Esophagus muscularis mucosa (tissue), 4 donors: Measurements from ENCODE around the gene POLR1F. TPM values are rescaled to one million over a fixed set of nuclear protein-coding genes. Genes with fewer than 3 reads are reported as not detected.

Source experiments
- DNase-seq: peaks from one replicate; pipeline ENCODE4 v3.0.0-alpha.2; 2017; ENCODE audit errors: extremely low spot score
- H3K27ac ChIP-seq, 4 donors: fragments of 200-600 bp; sonication (generic); replicated peaks in 1 of 4; 1 replicate in 3 of 4; 2 replicates in 1 of 4; pipeline ENCODE4 v1.5.1; 2016 to 2019; ENCODE audit warnings: mild to moderate bottlenecking in 1 of 4
- H3K27me3 ChIP-seq, 4 donors: fragments of 200-600 bp; sonication (generic); one replicate each; pipeline versions ENCODE4 v1.5.1 to v1.6.0; 2016 to 2019
- H3K36me3 ChIP-seq, 4 donors: fragments of 200-600 bp; sonication (generic); one replicate each; pipeline ENCODE4 v1.5.1; 2016 to 2019
- H3K4me1 ChIP-seq, 4 donors: fragments of 200-600 bp; sonication (generic); one replicate each; pipeline ENCODE4 v1.5.1; 2016 to 2019
- H3K4me3 ChIP-seq, 4 donors: fragments of 200-600 bp; sonication (generic); 1 replicate in 2 of 4; 2 replicates in 2 of 4; pipeline ENCODE4 v1.5.1; 2016 to 2019; ENCODE audit warnings: mild to moderate bottlenecking in 4 of 4, moderate library complexity in 1 of 4
- H3K9me3 ChIP-seq, 4 donors: fragments of 200-600 bp; sonication (generic); 1 replicate in 3 of 4; 2 replicates in 1 of 4; pipeline ENCODE4 v1.5.1; 2016 to 2019
- EP300 ChIP-seq: sonication (generic); formaldehyde crosslinking; IDR thresholded peaks from one replicate; pipeline ENCODE4 v1.6.1; 2017; ENCODE audit warnings: antibody characterized with exemption
- POLR2A ChIP-seq: fragments of 450-650 bp; IDR thresholded peaks from one replicate; pipeline ENCODE4 v1.6.1; 2017; ENCODE audit warnings: antibody characterized with exemption, moderate library complexity, mild to moderate bottlenecking, low read depth
- POLR2AphosphoS5 ChIP-seq, 2 donors: sonication (generic); formaldehyde crosslinking; IDR thresholded peaks; one replicate each; pipeline ENCODE4 v1.6.1; 2017; ENCODE audit warnings: antibody characterized with exemption in 2 of 2
- WGBS: methylation state at CpG from one replicate; pipeline ENCODE4 v1.1.5; 2018; 5-methylcytosine and 5-hydroxymethylcytosine counted together
- intact Hi-C: fragments of 100-400 bp; cut with DNase I; formaldehyde crosslinking; loops from one replicate; pipeline ENCODE4 v1.15.1; 2023
- small RNA-seq, 3 donors: library from RNA; depleted of rRNA; stranded (forward); fragments of <200 nt; gene quantifications; one replicate each; pipeline ENCODE3, GENCODE V24; 2016
- total RNA-seq, 4 donors: library from RNA; depleted of rRNA; stranded (reverse); fragments of >200 nt; gene quantifications; one replicate each; pipeline versions ENCODE4 v1.1.0 to v1.2.1, GENCODE V29; 2016
- TF ChIP-seq, protein P1 (sequence below), 3 experiments: fragments of 200-600 bp in 2 of 3; fragments of 450-650 bp in 1 of 3; sonication (generic) in 2 of 3; IDR thresholded peaks; one replicate each; pipeline ENCODE4 v1.5.1; 2017 to 2019; ENCODE audit warnings: antibody characterized with exemption in 3 of 3, mild to moderate bottlenecking in 2 of 3, moderate library complexity in 1 of 3

POLR1F gene
- total RNA-seq, 4 donors from 2014 or later = 12.5 to 18.7 (median 15.5) TPM

DNA sequence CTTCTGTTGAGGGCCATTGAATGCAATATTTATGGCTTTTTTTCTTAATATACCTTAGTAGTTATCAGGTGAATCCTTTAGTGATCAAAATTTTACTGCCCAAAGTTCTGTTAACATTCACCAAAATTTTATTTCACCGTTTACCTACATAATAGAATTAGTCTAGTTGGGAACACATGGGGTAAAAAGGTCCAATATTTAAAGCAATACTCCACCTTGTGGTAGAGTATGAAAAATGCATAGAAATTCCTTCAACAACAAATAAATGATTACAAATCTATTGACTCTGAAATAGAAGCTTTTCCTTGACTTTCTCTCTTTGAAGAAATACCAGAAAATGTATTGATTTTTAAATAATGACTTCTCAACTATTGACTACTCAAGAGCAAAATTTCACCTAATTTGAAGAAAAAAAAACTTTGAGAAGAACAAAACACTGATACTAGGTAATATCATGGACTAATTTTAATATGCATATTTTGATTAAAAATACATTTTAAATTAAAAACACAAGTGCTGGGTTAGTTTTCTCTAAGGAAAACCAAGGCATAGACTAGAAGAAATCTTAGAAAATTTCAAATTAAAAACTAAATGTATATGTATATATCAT lies 43.3 kb downstream of the POLR1F start:
- Histone ChIP-seq H3K36me3 (no peaks in the 10 kb centered on the region), H3K4me3 (no peak overlapping the region), H3K27ac (no peak overlapping the region), H3K27me3 (no peaks in the 10 kb centered on the region), H3K4me1 (peaks cover 0 to 3% (median 0%) of the 10 kb centered on the region in 4 donors), H3K9me3 (no peaks in the 10 kb centered on the region)
- WGBS = 6% methylated on average over 1 of the region's 1 CpG
- TF ChIP-seq POLR2A = no peak
- TF ChIP-seq EP300 = no peak
- TF ChIP-seq, protein P1, sequence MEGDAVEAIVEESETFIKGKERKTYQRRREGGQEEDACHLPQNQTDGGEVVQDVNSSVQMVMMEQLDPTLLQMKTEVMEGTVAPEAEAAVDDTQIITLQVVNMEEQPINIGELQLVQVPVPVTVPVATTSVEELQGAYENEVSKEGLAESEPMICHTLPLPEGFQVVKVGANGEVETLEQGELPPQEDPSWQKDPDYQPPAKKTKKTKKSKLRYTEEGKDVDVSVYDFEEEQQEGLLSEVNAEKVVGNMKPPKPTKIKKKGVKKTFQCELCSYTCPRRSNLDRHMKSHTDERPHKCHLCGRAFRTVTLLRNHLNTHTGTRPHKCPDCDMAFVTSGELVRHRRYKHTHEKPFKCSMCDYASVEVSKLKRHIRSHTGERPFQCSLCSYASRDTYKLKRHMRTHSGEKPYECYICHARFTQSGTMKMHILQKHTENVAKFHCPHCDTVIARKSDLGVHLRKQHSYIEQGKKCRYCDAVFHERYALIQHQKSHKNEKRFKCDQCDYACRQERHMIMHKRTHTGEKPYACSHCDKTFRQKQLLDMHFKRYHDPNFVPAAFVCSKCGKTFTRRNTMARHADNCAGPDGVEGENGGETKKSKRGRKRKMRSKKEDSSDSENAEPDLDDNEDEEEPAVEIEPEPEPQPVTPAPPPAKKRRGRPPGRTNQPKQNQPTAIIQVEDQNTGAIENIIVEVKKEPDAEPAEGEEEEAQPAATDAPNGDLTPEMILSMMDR (IDR thresholded peaks at IDR 0.05) = peak; percentile 53 to 66 (median 59)
- TF ChIP-seq POLR2AphosphoS5 (IDR thresholded peaks at IDR 0.05) = no peak
- intact Hi-C loops = no loop called here
- no peak for DNase-seq

DNA sequence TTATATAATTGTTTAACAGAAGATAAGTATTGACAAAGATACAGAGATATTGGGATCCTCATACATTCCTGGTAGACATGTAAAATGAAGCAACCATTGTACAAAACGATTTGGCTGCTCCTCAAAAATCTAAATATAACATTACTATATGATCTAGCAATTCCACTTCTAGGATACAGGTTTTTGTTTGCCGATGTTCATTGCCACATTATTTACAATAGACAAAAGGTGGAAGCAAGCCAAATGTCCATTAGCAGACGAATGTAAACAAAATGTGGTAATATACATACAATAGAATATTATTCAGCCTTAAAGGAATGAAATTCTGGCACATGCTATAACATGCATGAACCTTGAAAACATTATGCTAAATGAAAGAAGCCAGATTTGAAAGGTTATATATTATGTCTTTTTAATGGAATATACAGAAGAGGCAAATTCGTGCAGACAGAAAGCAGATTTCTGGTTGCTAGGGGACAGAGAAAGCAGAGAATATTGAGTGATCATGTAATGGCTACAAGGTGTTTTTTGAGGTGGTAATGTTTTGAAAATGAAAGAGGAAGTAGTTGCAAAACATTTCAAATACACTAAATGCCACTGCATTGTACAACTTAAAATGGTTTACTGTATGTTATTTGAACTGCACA lies 44.9 kb downstream of the POLR1F start:
- no peak overlapping the region for H3K27ac ChIP-seq
- DNase-seq = no peak
- TF ChIP-seq EP300 = no peak
- TF ChIP-seq, protein P1 (IDR thresholded peaks at IDR 0.05) = no peak
- TF ChIP-seq POLR2AphosphoS5 (IDR thresholded peaks at IDR 0.05) = no peak
- intact Hi-C loops = loop anchor here (5.0 kb wide), 1 partner anchor 1982 kb away; no protein-coding TSS in a partner anchor
- WGBS = 34% methylated on average over 4 of the region's 4 CpGs
- H3K27me3 ChIP-seq = no peaks in the 10 kb centered on the region
- no peaks in the 10 kb centered on the region for H3K36me3 ChIP-seq
- no peak overlapping the region for H3K4me3 ChIP-seq
- no peaks in the 10 kb centered on the region for H3K9me3 ChIP-seq
- H3K4me1 ChIP-seq = peaks cover 0 to 3% (median 0%) of the 10 kb centered on the region in 4 donors

DNA sequence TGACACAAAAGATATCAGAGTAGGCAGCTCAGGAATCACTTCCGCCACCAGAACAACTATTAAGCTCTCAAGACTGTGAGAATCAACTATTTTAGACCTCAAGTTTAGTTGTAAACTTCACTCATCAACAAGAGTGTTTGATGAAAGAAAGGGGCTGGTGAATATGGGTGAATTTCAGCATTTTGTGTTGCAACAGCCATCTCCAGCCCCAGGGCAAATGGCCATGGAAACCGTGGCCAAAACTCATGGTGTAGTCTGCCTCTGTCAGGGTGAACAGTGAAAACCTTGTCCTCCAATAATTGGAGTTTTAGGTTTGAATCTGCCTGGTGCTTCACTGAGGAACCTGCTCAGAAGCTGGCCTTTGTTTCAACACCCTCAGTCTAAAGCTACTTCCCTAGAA lies 60.0 kb downstream of the POLR1F start:
- Histone ChIP-seq H3K36me3 (no peaks in the 10 kb centered on the region), H3K27me3 (no peaks in the 10 kb centered on the region), H3K4me3 (no peak overlapping the region), H3K4me1 (no peaks in the 10 kb centered on the region), H3K27ac (no peak overlapping the region), H3K9me3 (peaks cover 0 to 34% (median 25%) of the 10 kb centered on the region in 4 donors)
- WGBS = 68% methylated on average over 2 of the region's 2 CpGs
- TF ChIP-seq, protein P1 (IDR thresholded peaks at IDR 0.05) = no peak
- TF ChIP-seq EP300 (no peak), POLR2A (no peak), POLR2AphosphoS5 (IDR thresholded peaks at IDR 0.05) (no peak)
- DNase-seq = no peak
- intact Hi-C loops = no loop called here

Small RNAs within 50 kb of the gene (small RNA-seq; reads per million reads assigned to genes)
- 0 reads per million in 3 donors for gene MIR3146

Other genes with a start within 250 kb of the POLR1F start
- not detected for gene TMEM196, start 64.6 kb upstream of the POLR1F start, total RNA-seq